ENCODE data around the gene BBLN. TPM values are rescaled to one million over a fixed set of nuclear protein-coding genes. Genes with fewer than 3 reads are reported as not detected.

BBLN gene
- polyA plus RNA-seq, 1 donor from 2014 or later = 330 TPM

- Histone ChIP-seq H3K9ac (ENCODE audit: low read length) (no peak overlapping the region), H3K79me2 (replicated peaks; ENCODE audit: insufficient read depth, low read length) (no peaks in the 10 kb centered on the region), H3K9me2 (ENCODE audit: insufficient read depth, low read length) (no peaks in the 10 kb centered on the region), H3K4me2 (ENCODE audit: low read length) (no peak overlapping the region), H2AFZ (ENCODE audit: low read depth, low read length) (no peak overlapping the region), H3K27me3 (ENCODE audit: insufficient read depth, low read depth, low read length) (no peaks in the 10 kb centered on the region), H3K9me3 (ENCODE audit: low read length) (no peaks in the 10 kb centered on the region), H4K20me1 (ENCODE audit: insufficient read depth) (no peaks in the 10 kb centered on the region), H3F3A (ENCODE audit: insufficient read depth, low read length, poor library complexity, severe bottlenecking) (no peaks in the 10 kb centered on the region), H3K27ac (ENCODE audit: low read length) (no peak overlapping the region), H3K4me3 (ENCODE audit: low read length) (no peak overlapping the region), H3K36me3 (ENCODE audit: insufficient read depth, low read length) (no peaks in the 10 kb centered on the region)
- TF ChIP-seq RAD21 (conservative IDR thresholded peaks at IDR 0.05) (no peak), TAF1 (IDR thresholded peaks at IDR 0.05; ENCODE audit: low read depth) (no peak)
Observed at GRCh38 chr9:128118971-128119665, 40.9 kb upstream of the BBLN start.

GRCh38 chr9:128120061-128120740, 39.9 kb upstream of the BBLN start:
- no peaks in the 10 kb centered on the region for H4K20me1 ChIP-seq (ENCODE audit: insufficient read depth)
- no peaks in the 10 kb centered on the region for H3K9me3 ChIP-seq (ENCODE audit: low read length)
- no peak for TF ChIP-seq SMC3 (conservative IDR thresholded peaks at IDR 0.05; ENCODE audit: poor library complexity)
- TF ChIP-seq CTCF (IDR thresholded peaks at IDR 0.05; ENCODE audit: poor library complexity, severe bottlenecking) = no peak
- no peak for TF ChIP-seq POLR2AphosphoS5 (IDR thresholded peaks at IDR 0.05)
- no peak for TF ChIP-seq EZH2 (IDR thresholded peaks at IDR 0.05; ENCODE audit: borderline replicate concordance, insufficient read depth, low read length, poor library complexity, severe bottlenecking)
- no peaks in the 10 kb centered on the region for H3K9me2 ChIP-seq (ENCODE audit: insufficient read depth, low read length)
- H3K4me3 ChIP-seq (ENCODE audit: low read length) = no peak overlapping the region
- H3K4me2 ChIP-seq (ENCODE audit: low read length) = no peak overlapping the region
- H3K36me3 ChIP-seq (ENCODE audit: insufficient read depth, low read length) = no peaks in the 10 kb centered on the region
- no peaks in the 10 kb centered on the region for H3F3A ChIP-seq (ENCODE audit: insufficient read depth, low read length, poor library complexity, severe bottlenecking)
- no peaks in the 10 kb centered on the region for H3K79me2 ChIP-seq (replicated peaks; ENCODE audit: insufficient read depth, low read length)
- H3K9ac ChIP-seq (ENCODE audit: low read length) = no peak overlapping the region
- no peaks in the 10 kb centered on the region for H3K27me3 ChIP-seq (ENCODE audit: insufficient read depth, low read depth, low read length)
- H3K27ac ChIP-seq (ENCODE audit: low read length) = no peak overlapping the region
- H2AFZ ChIP-seq (ENCODE audit: low read depth, low read length) = no peak overlapping the region

DNA sequence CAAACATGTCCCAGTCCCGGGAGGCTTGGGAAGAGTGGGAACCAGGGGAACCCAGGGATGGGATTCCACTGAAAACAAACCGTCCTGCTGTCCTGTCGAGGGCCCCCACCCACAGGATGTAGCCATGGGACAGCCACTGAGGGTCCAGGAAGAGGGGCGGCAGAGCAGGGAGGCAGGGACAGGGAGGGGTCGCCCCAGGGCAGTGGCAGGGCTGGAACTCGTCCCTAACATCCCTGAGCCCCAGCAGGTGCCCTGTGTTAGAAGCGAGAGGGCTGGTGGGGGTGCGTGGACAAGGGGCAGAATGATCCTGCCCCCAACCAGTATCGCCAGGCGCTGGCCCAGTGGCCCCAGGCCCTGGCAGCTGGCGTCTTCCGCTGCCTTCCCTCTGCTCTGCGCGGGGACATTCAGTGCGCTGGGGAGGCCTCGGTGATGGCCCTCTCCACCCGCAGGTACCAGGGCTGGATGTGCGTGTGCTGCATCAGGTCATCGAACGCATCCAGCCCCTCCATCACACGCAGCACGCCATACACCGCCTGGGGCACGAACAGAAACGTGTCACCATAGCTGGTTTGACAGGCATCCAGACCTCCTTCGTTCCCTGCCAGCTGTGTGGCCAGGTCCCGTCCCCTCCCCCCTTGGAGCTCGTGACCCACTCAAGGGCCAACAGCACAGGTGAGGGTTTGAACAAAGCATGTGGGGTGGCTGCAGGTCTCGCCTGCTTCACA, 39.2 kb upstream of the BBLN start:
- H3K9me2 ChIP-seq (ENCODE audit: insufficient read depth, low read length) = no peaks in the 10 kb centered on the region
- no peaks in the 10 kb centered on the region for H3K36me3 ChIP-seq (ENCODE audit: insufficient read depth, low read length)
- H2AFZ ChIP-seq (ENCODE audit: low read depth, low read length) = no peak overlapping the region
- no peak overlapping the region for H3K9ac ChIP-seq (ENCODE audit: low read length)
- H3K4me2 ChIP-seq (ENCODE audit: low read length) = no peak overlapping the region
- no peaks in the 10 kb centered on the region for H3K9me3 ChIP-seq (ENCODE audit: low read length)
- H3K79me2 ChIP-seq (replicated peaks; ENCODE audit: insufficient read depth, low read length) = no peaks in the 10 kb centered on the region
- no peak overlapping the region for H3K4me3 ChIP-seq (ENCODE audit: low read length)
- H4K20me1 ChIP-seq (ENCODE audit: insufficient read depth) = no peaks in the 10 kb centered on the region
- no peaks in the 10 kb centered on the region for H3F3A ChIP-seq (ENCODE audit: insufficient read depth, low read length, poor library complexity, severe bottlenecking)
- H3K27ac ChIP-seq (ENCODE audit: low read length) = no peak overlapping the region
- TF ChIP-seq EZH2 (IDR thresholded peaks at IDR 0.05; ENCODE audit: borderline replicate concordance, insufficient read depth, low read length, poor library complexity, severe bottlenecking) (no peak), EP300 (conservative IDR thresholded peaks at IDR 0.05; ENCODE audit: poor library complexity, severe bottlenecking) (no peak), POLR2AphosphoS5 (IDR thresholded peaks at IDR 0.05) (no peak), TAF1 (IDR thresholded peaks at IDR 0.05; ENCODE audit: low read depth) (no peak), RAD21 (conservative IDR thresholded peaks at IDR 0.05) (no peak), REST (IDR thresholded peaks at IDR 0.05; ENCODE audit: borderline replicate concordance) (no peak), SMC3 (conservative IDR thresholded peaks at IDR 0.05; ENCODE audit: poor library complexity) (no peak), CTCF (IDR thresholded peaks at IDR 0.05; ENCODE audit: poor library complexity, severe bottlenecking) (no peak), MXI1 (conservative IDR thresholded peaks at IDR 0.05; ENCODE audit: poor library complexity, severe bottlenecking) (no peak)
- no peaks in the 10 kb centered on the region for H3K27me3 ChIP-seq (ENCODE audit: insufficient read depth, low read depth, low read length)

Measured in neural cell (in vitro differentiated cells).